ACHN (cell line): ENCODE measurements around the gene ZNF638.
"Not testable (repeated sequence)": the region's sequence is repeated elsewhere in the genome, so short reads cannot be mapped to it uniquely, and the experiment has no call there.

Experiments used
- DNase-seq: peaks from one replicate; pipeline ENCODE4 v3.0.0-alpha.2; 2015
- in situ Hi-C: cut with HindIII; loops from 2 replicates; pipeline ENCODE4 v1.10.0; 2017; ENCODE audit warnings: low sequenced_read_pairs, low pct_ligation_motif_present, low pct_unique_long_range_greater_than_20kb

ZNF638 gene

DNA sequence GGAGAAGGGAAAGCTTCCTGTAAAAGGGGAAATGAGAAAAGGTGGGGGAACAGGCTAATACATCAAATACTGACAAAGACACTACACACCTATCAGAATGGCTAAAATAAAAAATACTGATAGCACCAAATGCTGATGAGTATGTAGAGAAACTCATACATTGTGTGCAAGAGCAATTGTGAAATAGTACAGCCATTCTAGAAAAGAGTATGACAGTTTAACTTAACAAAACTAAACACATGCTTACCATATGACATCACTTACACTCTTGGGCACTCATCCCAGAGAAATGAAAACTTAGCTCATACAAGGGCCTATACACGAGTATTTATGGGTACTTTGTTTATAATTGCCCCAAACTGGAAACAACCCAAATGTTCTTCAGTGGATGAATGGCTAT, 53.4 kb downstream of the ZNF638 start:
- in situ Hi-C loops = no loop called here
- DNase-seq = peak; percentile 47

DNA sequence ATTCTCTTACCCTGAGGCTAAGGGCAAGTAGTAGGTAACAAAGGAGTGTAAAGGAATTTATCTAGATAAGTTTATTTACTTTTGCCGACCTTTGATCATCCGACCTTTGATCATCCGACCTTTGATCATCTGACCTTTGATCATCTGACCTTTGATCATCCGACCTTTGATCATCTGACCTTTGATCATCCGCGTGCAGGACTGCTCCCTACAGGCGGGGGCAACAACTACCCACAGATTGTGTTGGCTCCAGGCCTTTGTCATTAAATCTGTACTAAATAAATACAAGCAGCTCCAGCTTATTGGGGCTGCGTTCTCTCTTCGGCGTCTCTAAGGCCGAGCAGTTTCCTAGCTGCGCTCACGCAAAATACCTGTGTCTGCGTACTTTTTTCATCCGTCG, 56.6 kb downstream of the ZNF638 start:
- in situ Hi-C loops = no loop called here
- DNase-seq = no peak

- no peak for DNase-seq
- in situ Hi-C loops = no loop called here
These were observed 57.9 kb downstream of the ZNF638 start for GRCh38 chr2:71389384-71390072.

- in situ Hi-C loops = no loop called here
- no peak for DNase-seq
These were observed 61.6 kb downstream of the ZNF638 start for GRCh38 chr2:71393216-71393615.

GRCh38 chr2:71395471-71395870, 63.9 kb downstream of the ZNF638 start:
- in situ Hi-C loops = no loop called here
- no peak for DNase-seq

DNA sequence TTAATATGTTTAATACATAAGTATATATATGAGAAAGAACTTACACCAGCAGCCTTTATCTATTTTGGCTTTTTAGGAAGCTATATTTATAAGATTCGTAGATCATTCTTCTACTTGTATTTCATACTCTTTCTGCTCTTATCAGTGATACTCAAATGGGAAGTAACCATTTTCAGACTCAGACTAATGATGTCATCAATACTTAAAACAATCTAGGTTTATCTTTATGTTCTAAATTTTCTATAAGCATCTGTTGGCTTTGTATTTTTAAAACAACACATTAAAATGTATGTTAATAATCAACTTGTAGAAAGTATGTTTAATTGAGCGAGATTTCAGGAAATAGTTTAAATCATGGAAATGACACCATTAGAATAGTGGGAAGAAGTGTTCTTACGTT, 70.8 kb downstream of the ZNF638 start:
- no peak for DNase-seq
- in situ Hi-C loops = no loop called here

DNA sequence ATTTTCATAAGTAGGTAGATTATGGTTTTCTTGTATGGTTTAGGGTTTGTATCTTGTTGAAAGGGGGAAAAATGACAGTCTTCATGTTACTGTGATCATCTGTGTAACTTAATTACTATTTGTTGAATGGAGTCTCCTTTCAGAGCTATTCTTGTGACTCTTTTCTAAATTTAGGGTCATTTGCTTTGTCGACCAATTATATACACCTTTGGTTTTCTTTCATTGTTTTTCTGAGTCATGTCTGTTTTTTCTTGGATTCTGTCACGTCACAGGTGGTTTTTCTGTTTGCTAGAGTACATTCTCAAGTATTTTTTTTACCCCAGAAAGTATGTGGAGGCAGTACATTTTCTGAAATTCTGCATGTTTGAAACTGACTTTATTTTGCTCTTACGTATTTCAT, 78.0 kb downstream of the ZNF638 start:
- DNase-seq = no peak
- in situ Hi-C loops = no loop called here

- in situ Hi-C loops = no loop called here
- no peak for DNase-seq
These were observed 79.1 kb downstream of the ZNF638 start for GRCh38 chr2:71410696-71411095.

GRCh38 chr2:71416866-71417265, 85.3 kb downstream of the ZNF638 start:
- in situ Hi-C loops, DNase-seq: not testable (repeated sequence)

DNA sequence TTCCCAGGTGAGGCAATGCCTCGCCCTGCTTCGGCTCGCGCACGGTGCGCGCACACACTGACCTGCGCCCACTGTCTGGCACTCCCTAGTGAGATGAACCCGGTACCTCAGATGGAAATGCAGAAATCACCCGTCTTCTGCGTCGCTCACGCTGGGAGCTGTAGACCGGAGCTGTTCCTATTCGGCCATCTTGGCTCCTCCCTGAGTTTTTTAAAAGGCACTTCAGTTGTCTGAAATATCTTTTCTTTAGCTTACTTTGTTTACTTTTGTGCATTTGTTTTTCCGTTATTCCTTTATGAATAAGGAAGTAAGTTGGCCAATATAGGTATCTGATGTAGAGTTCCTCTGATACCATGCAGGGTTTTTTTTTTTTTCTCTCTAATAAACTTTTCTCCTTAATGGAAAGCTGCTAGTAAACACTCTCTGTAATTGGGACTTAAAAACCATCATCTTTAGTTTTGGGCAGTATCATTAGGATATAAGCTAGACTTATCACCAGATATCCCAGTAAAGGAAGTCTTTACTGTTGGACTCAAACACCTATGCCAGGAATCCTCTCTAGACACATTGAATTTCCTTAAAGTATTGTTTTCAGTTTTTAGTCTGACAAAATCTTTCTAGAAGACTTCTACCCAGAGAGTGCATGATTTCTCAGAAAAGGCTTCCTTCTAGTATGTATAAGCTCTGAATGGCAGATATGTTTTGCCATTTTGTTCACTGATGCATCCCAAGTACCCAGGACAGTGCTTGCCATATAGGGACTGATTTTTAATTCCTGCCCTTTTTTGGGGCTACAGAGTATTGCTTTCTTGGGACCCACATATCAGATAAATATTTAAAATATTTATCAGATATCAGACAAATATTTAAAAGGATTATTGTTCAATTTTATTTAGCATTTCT, 86.0 kb downstream of the ZNF638 start:
- in situ Hi-C loops = no loop called here
- peak; percentile 8 for DNase-seq

- no peak for DNase-seq
- in situ Hi-C loops = no loop called here
These were observed 87.6 kb downstream of the ZNF638 start for GRCh38 chr2:71419145-71419544.

- DNase-seq = no peak
- in situ Hi-C loops = no loop called here
These were observed 88.4 kb downstream of the ZNF638 start for GRCh38 chr2:71419976-71420375.

DNA sequence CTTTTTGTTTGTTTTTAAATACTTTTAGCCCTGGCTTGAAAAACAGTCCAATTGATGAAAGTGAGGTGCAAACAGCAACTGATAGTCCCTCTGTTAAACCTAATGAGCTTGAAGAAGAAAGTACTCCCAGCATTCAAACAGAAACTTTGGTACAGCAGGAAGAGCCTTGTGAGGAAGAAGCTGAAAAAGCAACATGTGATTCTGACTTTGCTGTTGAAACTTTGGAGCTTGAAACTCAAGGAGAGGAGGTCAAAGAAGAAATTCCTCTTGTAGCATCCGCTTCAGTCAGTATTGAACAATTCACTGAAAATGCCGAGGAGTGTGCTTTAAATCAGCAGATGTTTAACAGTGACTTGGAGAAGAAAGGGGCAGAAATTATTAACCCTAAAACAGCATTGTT, 91.2 kb downstream of the ZNF638 start:
- in situ Hi-C loops = no loop called here
- no peak for DNase-seq

DNA sequence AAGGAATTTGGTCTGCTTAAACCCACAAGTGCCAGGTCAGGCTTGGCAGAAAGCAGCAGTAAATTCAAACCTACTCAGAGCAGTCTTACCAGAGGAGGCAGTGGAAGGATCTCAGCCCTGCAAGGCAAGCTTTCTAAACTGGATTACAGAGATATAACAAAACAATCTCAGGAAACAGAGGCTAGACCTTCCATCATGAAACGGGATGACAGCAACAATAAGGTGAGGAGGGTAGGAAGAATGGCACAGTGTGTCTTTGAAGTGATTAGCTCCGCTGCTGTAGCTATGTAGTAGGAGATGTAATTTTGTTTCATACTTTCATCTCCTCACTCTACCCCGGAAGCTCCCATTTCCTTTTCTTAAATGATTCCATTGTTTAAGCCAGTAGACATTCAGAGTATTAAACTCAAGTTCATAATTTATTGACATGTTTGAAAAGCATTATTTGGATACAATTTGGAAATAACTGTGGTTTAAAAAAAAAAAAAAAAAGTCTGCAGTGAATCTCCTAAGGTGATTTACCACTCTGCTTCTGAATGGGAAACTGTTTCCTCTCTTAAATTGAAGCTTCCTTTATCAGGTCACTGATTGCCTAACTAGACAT, 92.3 kb downstream of the ZNF638 start:
- no peak for DNase-seq
- in situ Hi-C loops = no loop called here

DNA sequence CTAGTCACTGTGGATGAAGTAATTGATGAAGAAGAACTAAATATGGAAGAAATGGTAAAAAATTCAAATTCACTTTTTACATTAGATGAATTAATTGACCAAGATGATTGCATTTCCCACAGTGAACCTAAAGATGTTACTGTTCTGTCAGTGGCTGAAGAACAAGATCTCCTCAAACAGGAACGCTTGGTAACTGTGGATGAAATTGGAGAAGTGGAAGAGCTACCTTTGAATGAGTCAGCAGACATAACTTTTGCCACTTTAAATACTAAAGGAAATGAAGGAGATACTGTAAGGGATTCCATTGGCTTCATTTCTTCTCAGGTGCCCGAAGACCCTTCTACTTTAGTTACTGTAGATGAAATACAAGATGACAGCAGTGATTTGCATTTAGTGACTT, 95.1 kb downstream of the ZNF638 start:
- no peak for DNase-seq

DNA sequence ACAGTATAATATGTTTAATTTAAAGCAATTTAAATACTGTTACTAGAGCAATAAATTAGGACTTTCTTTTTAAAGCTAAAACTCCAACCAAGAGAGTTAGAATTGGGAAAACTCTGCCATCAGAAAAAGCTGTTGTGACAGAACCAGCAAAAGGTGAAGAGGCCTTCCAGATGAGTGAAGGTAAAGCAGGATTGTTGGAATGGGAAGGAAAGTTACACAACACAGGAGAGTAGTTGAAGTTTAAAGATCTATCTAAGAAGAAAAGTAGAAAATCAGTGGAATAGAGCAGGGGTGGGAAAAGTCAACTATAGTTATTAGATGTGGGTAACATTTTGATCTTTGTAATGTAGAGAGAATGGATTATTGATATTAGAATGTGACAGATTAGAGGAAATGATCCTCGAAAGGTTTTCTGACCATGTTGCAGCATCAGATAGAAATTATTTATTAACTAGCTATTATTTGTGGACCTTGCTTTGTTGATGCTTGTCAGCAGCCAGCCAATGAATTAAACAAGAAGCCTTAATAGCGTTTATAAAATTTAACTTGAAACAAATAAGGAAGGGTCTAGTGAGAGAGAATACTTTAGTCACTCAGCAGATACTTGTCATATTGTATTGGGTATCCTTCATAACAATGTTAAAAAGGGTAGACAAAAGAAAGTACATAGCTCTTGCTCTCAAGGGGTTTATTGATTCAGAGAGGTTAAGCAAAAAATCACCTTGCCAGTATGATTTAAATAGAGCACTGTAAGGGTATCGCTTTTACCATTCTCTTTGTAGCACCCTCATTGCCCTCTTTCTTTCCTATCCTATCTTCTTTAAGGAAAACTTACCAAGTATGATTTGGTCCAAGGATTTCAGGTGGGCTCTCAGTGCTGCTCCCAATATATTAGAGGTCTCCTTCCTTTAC, 97.1 kb downstream of the ZNF638 start:
- in situ Hi-C loops = no loop called here
- no peak for DNase-seq

More for the DNA sequence above, 95.1 kb downstream of the ZNF638 start:
- in situ Hi-C loops = no loop called here

DNA sequence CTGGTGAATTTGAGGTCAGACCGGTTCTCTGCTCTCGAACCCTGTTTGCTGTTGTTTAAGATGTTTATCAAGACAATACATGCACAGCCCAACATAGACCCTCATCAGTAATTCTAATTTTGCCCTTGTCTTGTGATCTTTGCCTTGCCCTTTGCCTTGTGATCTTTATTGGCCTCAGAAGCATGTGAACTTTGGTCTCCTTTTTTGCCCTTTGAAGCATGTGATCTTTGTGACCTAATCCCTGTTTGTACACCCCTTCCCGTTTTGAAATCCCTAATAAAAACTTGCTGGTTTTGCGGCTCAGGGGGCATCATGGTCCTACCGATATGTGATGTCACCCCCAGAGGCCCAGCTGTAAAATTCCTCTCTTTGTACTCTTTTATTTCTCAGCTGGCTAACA, 113.6 kb downstream of the ZNF638 start:
- in situ Hi-C loops = not testable (repeated sequence)

GRCh38 chr2:71446505-71446904, 114.9 kb downstream of the ZNF638 start:
- in situ Hi-C loops = no loop called here
- no peak for DNase-seq

More for the DNA sequence above, 113.6 kb downstream of the ZNF638 start:
- DNase-seq = not testable (repeated sequence)
